GM18951 (cell line): ENCODE results near the gene GRK5.

Source experiments
- POLR2A ChIP-seq: IDR thresholded peaks from 4 replicates; pipeline ENCODE4 v1.6.1; 2011; ENCODE audit warnings: mild to moderate bottlenecking; ENCODE audit not compliant: insufficient read length, insufficient read depth; ENCODE audit errors: extremely low read depth
- in situ Hi-C: fragments of 300-500 bp; cut with MboI; formaldehyde crosslinking; loops from one replicate; pipeline ENCODE4 v1.12.0; 2022; ENCODE audit warnings: low sequenced_read_pairs, mixed read lengths, inconsistent platforms; ENCODE audit not compliant: unreplicated experiment

Gene GRK5

GRCh38 chr10:119375574-119376272 lies 168.4 kb downstream of the GRK5 start:
- no peak for TF ChIP-seq POLR2A
- in situ Hi-C loops, result no loop called here

GRCh38 chr10:119377451-119377957 lies 170.1 kb downstream of the GRK5 start:
- no peak for TF ChIP-seq POLR2A
- in situ Hi-C loops, result no loop called here

GRCh38 chr10:119377958-119378736 lies 170.8 kb downstream of the GRK5 start:
- in situ Hi-C loops, result no loop called here
- no peak for TF ChIP-seq POLR2A

GRCh38 chr10:119378737-119379067 lies 171.3 kb downstream of the GRK5 start:
- TF ChIP-seq POLR2A, result no peak
- in situ Hi-C loops, result no loop called here

- no peak for TF ChIP-seq POLR2A
- in situ Hi-C loops, result no loop called here
These were observed 172.2 kb downstream of the GRK5 start for GRCh38 chr10:119379466-119380071.

GRCh38 chr10:119383174-119383856 lies 175.9 kb downstream of the GRK5 start:
- no peak for TF ChIP-seq POLR2A
- in situ Hi-C loops, result no loop called here

- TF ChIP-seq POLR2A, result no peak
These were observed 176.8 kb downstream of the GRK5 start for GRCh38 chr10:119384127-119384526.

GRCh38 chr10:119386666-119387065 lies 179.3 kb downstream of the GRK5 start:
- no peak for TF ChIP-seq POLR2A
- in situ Hi-C loops, result no loop called here

More at GRCh38 chr10:119384127-119384526, 176.8 kb downstream of the GRK5 start:
- in situ Hi-C loops, result no loop called here

GRCh38 chr10:119388849-119389345 lies 181.5 kb downstream of the GRK5 start:
- TF ChIP-seq POLR2A, result no peak
- in situ Hi-C loops, result no loop called here

- in situ Hi-C loops, result no loop called here
- TF ChIP-seq POLR2A, result no peak
These were observed 184.3 kb downstream of the GRK5 start for GRCh38 chr10:119391440-119392251.

GRCh38 chr10:119393019-119393418 lies 185.6 kb downstream of the GRK5 start:
- no peak for TF ChIP-seq POLR2A
- in situ Hi-C loops, result no loop called here

GRCh38 chr10:119393421-119393820 lies 186.1 kb downstream of the GRK5 start:
- in situ Hi-C loops, result no loop called here
- no peak for TF ChIP-seq POLR2A
